Activated T-helper 9 cell treated with anti-CD3 and anti-CD28 coated beads, Interleukin-2, amount 50 U/mL, for 16 hours (primary cell): ENCODE results near the gene UBE2O.

Source experiments
- DNase-seq: peaks from one replicate; pipeline ENCODE4 v3.0.0-alpha.2; 2020; ENCODE audit warnings: low read depth

Gene UBE2O

GRCh38 chr17:76345377-76345974 is 107.5 kb downstream of the UBE2O start:
- no peak for DNase-seq

GRCh38 chr17:76343106-76343505 is 109.8 kb downstream of the UBE2O start:
- no peak for DNase-seq

- DNase-seq = no peak
Observed at GRCh38 chr17:76341301-76341700, 111.7 kb downstream of the UBE2O start.
